HCT116 (cell line): ENCODE data around the gene HTRA3. TPM values are rescaled to one million over a fixed set of nuclear protein-coding genes. Genes with fewer than 3 reads are reported as not detected.

Experiments used
- ATAC-seq: fragments of 200-7000 bp; cut with Tn5 transposase; 2 replicates; pipeline ENCODE4 v1.9.1; 2020; ENCODE audit warnings: mild to moderate bottlenecking, moderate library complexity
- BruUV-seq: library from RNA; stranded (reverse); fragments of 400-500 nt; replicated peaks from 2 replicates; lab custom pipeline; 2021; lab: Mats Ljungman, UMichigan
- CTCF ChIA-PET: fragments of 300-600 bp; sonication (Branson Sonifier 250); formaldehyde crosslinking; loops from one replicate; lab custom pipeline; 2021; ENCODE audit warnings: antibody characterized with exemption; lab: Charles Lee
- POLR2A ChIA-PET: fragments of 300-600, 350-600 bp; sonication (Branson Sonifier 250); formaldehyde crosslinking; loops from one replicate; lab custom pipeline; 2021; ENCODE audit warnings: antibody characterized with exemption; lab: Charles Lee
- RAD21 ChIA-PET, 2 experiments: fragments of 300-600 bp; sonication (Branson Sonifier 250); formaldehyde crosslinking; loops; one replicate each; lab custom pipeline; 2023; ENCODE audit warnings: low total read pairs in 2 of 2; ENCODE audit not compliant: uncharacterized antibody in 2 of 2, unreplicated experiment in 2 of 2, low non-redundant PET in 1 of 2; lab: Charles Lee
- DNase-seq: peaks from one replicate; pipeline ENCODE4 v3.0.0-alpha.2; 2010; ENCODE audit warnings: low read depth, low spot score
- H2AFZ ChIP-seq: fragments of 200-600 bp; shearing (Covaris generic), sonication (generic); 2 replicates; pipeline ENCODE4 v1.6.1; 2017; ENCODE audit warnings: low read depth, mixed run types, mixed read lengths, antibody characterized with exemption, low read length; ENCODE audit not compliant: poor library complexity, severe bottlenecking
- H3K27ac ChIP-seq: 2 replicates; pipeline ENCODE4 v1.5.1; 2012; ENCODE audit warnings: low read depth, low read length
- H3K27me3 ChIP-seq: fragments of 200-600 bp; sonication (generic); 2 replicates; pipeline ENCODE4 v1.6.1; 2016; ENCODE audit warnings: mixed run types, low read length, mixed read lengths; ENCODE audit not compliant: insufficient read depth
- H3K36me3 ChIP-seq, 2 experiments: fragments of 200-500 bp in 1 of 2; fragments of 200-600 bp in 1 of 2; sonication (Bioruptor generic) in 1 of 2; sonication (generic) in 1 of 2; 2 replicates each; pipeline versions ENCODE4 v1.5.1 to v1.6.1; 2014 to 2016; ENCODE audit warnings: low read length in 2 of 2, inconsistent platforms in 1 of 2, mixed read lengths in 1 of 2, mixed run types in 1 of 2; ENCODE audit not compliant: insufficient read depth in 2 of 2, control insufficient read depth in 1 of 2
- H3K4me1 ChIP-seq, 2 experiments: fragments of 200-600 bp in 1 of 2; sonication (generic) in 1 of 2; 2 replicates each; pipeline versions ENCODE4 v1.5.1 to v1.6.1; 2012 to 2017; ENCODE audit warnings: low read length in 2 of 2, inconsistent platforms in 1 of 2, mild to moderate bottlenecking in 1 of 2, mixed read lengths in 1 of 2, mixed run types in 1 of 2, moderate library complexity in 1 of 2; ENCODE audit not compliant: insufficient read depth in 2 of 2, control insufficient read depth in 1 of 2
- H3K4me2 ChIP-seq: fragments of 200-600 bp; sonication (generic); 2 replicates; pipeline ENCODE4 v1.6.1; 2017; ENCODE audit warnings: mixed run types, low read length, mixed read lengths
- H3K4me3 ChIP-seq, 2 experiments: fragments of 200-600 bp in 1 of 2; sonication (generic) in 1 of 2; replicated peaks in 1 of 2; 2 replicates each; pipeline ENCODE4 v1.5.1; 2011 to 2016; ENCODE audit warnings: low read length in 2 of 2, control low read depth in 1 of 2, low read depth in 1 of 2, mild to moderate bottlenecking in 1 of 2, mixed read lengths in 1 of 2, mixed run types in 1 of 2
- H3K79me2 ChIP-seq: fragments of 200-600 bp; sonication (generic); 2 replicates; pipeline ENCODE4 v1.6.1; 2017; ENCODE audit warnings: mild to moderate bottlenecking, mixed run types, low read length, moderate library complexity, mixed read lengths; ENCODE audit not compliant: insufficient read depth
- H3K9ac ChIP-seq: fragments of 200-600 bp; sonication (generic); 2 replicates; pipeline ENCODE4 v1.6.1; 2016; ENCODE audit warnings: low read length, mixed read lengths
- H3K9me2 ChIP-seq: fragments of 200-600 bp; sonication (generic), shearing (Covaris generic); 2 replicates; pipeline ENCODE4 v1.6.1; 2017; ENCODE audit warnings: mixed run types, mild to moderate bottlenecking, moderate library complexity; ENCODE audit not compliant: insufficient read depth
- H3K9me3 ChIP-seq, 2 experiments: fragments of 200-500 bp in 1 of 2; fragments of 200-600 bp in 1 of 2; sonication (Bioruptor generic) in 1 of 2; sonication (generic) in 1 of 2; 2 replicates each; pipeline ENCODE4 v1.6.1; 2014 to 2017; ENCODE audit warnings: low read length in 2 of 2, mixed read lengths in 2 of 2, inconsistent platforms in 1 of 2, low read depth in 1 of 2, mild to moderate bottlenecking in 1 of 2, mixed run types in 1 of 2, moderate library complexity in 1 of 2; ENCODE audit not compliant: control insufficient read depth in 1 of 2, insufficient read depth in 1 of 2
- H4K20me1 ChIP-seq: fragments of 200-600 bp; sonication (generic), shearing (Covaris generic); 2 replicates; pipeline ENCODE4 v1.6.1; 2017; ENCODE audit warnings: mixed run types, mild to moderate bottlenecking, moderate library complexity; ENCODE audit not compliant: insufficient read depth
- CBX3 ChIP-seq: IDR thresholded peaks from 2 replicates; pipeline ENCODE4 v1.6.1; 2012; ENCODE audit warnings: low read depth
- EGR1 ChIP-seq: IDR thresholded peaks from 2 replicates; pipeline ENCODE4 v1.6.1; 2012; ENCODE audit warnings: low read depth
- EZH2phosphoT487 ChIP-seq: fragments of 200-600 bp; IDR thresholded peaks from 2 replicates; pipeline ENCODE4 v1.6.1; 2018; ENCODE audit warnings: antibody characterized with exemption, borderline replicate concordance
- JUND ChIP-seq: IDR thresholded peaks from 2 replicates; pipeline ENCODE4 v1.6.1; 2012
- SIN3A ChIP-seq: IDR thresholded peaks from 2 replicates; pipeline ENCODE4 v1.6.1; 2012; ENCODE audit warnings: low read depth
- SRF ChIP-seq: IDR thresholded peaks from 2 replicates; pipeline ENCODE4 v1.6.1; 2012; ENCODE audit warnings: low read depth
- YY1 ChIP-seq: IDR thresholded peaks from 2 replicates; pipeline ENCODE4 v1.6.1; 2011; ENCODE audit warnings: low read length, low read depth, moderate library complexity, mild to moderate bottlenecking; ENCODE audit not compliant: insufficient replicate concordance; ENCODE audit errors: extremely low read depth
- intact Hi-C: fragments of 100-400 bp; cut with micrococcal nuclease; formaldehyde crosslinking; loops from 2 replicates; pipeline ENCODE4 v1.10.0; 2022
- total RNA-seq: library from RNA; stranded (reverse); gene quantifications from one replicate; pipeline ENCODE4 v1.2.1, GENCODE V29; 2021; ENCODE audit not compliant: unreplicated experiment
- TF ChIP-seq, protein P1 (sequence below): IDR thresholded peaks from 2 replicates; pipeline ENCODE4 v1.6.1; 2012
- TF ChIP-seq, protein P2 (sequence below): IDR thresholded peaks from 2 replicates; pipeline ENCODE4 v1.6.1; 2012; ENCODE audit warnings: low read depth

The HTRA3 gene
- total RNA-seq, 1 experiment from 2014 or later, result not detected

DNA sequence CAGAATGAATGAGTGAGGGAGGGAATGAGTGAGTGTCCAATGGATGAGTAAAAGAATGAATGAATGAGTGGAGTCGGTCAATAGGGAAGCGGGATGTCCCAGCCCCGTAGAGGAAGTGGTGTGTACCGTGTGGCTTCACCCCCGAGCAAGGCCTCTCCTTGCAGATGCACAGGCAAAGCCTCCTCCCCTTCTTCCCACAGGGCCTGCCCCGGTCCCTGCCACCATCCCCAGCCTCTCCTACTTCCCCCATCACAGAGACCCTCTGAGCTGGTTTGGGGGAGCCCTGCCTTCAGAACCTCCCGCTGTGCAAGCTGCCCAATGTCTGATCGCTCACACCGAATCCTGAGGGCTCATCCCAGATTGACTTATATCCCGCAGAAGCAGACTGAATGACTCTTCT lies 13.6 kb downstream of the HTRA3 start:
- Histone ChIP-seq H3K9ac (no peak overlapping the region), H2AFZ (no peak overlapping the region), H3K9me2 (no peaks in the 10 kb centered on the region), H3K4me3 (no peak overlapping the region), H3K9me3 (no peaks in the 10 kb centered on the region), H3K36me3 (no peaks in the 10 kb centered on the region), H3K27me3 (no peaks in the 10 kb centered on the region), H3K4me2 (no peak overlapping the region), H3K79me2 (no peaks in the 10 kb centered on the region), H3K27ac (no peak overlapping the region), H4K20me1 (no peaks in the 10 kb centered on the region), H3K4me1 (peaks cover 0 to 8% of the 10 kb centered on the region in 2 experiments; a peak in 2 of 4 replicates)
- ChIA-PET POLR2A (no interaction called here), RAD21 (no interaction called here), CTCF (no interaction called here)
- no TSS peak for BruUV-seq
- DNase-seq, result no peak
- intact Hi-C loops, result no loop called here
- ATAC-seq, result no peak
- TF ChIP-seq EGR1, result no peak
- TF ChIP-seq JUND, result no peak
- no peak for TF ChIP-seq SIN3A
- TF ChIP-seq, protein P1, sequence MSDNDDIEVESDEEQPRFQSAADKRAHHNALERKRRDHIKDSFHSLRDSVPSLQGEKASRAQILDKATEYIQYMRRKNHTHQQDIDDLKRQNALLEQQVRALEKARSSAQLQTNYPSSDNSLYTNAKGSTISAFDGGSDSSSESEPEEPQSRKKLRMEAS, result no peak
- TF ChIP-seq EZH2phosphoT487, result no peak
- TF ChIP-seq, protein P2, sequence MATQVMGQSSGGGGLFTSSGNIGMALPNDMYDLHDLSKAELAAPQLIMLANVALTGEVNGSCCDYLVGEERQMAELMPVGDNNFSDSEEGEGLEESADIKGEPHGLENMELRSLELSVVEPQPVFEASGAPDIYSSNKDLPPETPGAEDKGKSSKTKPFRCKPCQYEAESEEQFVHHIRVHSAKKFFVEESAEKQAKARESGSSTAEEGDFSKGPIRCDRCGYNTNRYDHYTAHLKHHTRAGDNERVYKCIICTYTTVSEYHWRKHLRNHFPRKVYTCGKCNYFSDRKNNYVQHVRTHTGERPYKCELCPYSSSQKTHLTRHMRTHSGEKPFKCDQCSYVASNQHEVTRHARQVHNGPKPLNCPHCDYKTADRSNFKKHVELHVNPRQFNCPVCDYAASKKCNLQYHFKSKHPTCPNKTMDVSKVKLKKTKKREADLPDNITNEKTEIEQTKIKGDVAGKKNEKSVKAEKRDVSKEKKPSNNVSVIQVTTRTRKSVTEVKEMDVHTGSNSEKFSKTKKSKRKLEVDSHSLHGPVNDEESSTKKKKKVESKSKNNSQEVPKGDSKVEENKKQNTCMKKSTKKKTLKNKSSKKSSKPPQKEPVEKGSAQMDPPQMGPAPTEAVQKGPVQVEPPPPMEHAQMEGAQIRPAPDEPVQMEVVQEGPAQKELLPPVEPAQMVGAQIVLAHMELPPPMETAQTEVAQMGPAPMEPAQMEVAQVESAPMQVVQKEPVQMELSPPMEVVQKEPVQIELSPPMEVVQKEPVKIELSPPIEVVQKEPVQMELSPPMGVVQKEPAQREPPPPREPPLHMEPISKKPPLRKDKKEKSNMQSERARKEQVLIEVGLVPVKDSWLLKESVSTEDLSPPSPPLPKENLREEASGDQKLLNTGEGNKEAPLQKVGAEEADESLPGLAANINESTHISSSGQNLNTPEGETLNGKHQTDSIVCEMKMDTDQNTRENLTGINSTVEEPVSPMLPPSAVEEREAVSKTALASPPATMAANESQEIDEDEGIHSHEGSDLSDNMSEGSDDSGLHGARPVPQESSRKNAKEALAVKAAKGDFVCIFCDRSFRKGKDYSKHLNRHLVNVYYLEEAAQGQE, result no peak
- no peak for TF ChIP-seq YY1
- TF ChIP-seq SRF, result no peak
- no peak for TF ChIP-seq CBX3
